Mucosa of descending colon (tissue), 3 donors: ENCODE measurements around the gene UBE2A. TPM values are rescaled to one million over a fixed set of nuclear protein-coding genes. Genes with fewer than 3 reads are reported as not detected.
A peak's percentile ranks its signal among the peaks of the same experiment; 100 is the strongest.

Experiments used
- ATAC-seq: fragments of 200-7000 bp; cut with Tn5 transposase; one replicate; pipeline ENCODE4 v1.9.1; 2020; ENCODE audit warnings: mild to moderate bottlenecking, moderate library complexity
- DNase-seq, 3 donors: peaks; one replicate each; pipeline ENCODE4 v3.0.0-alpha.2; 2020
- H3K36me3 ChIP-seq: fragments of 200-600 bp; one replicate; pipeline ENCODE4 v1.8.0; 2021; ENCODE audit warnings: low read depth, mild to moderate bottlenecking
- H3K4me1 ChIP-seq: fragments of 200-600 bp; one replicate; pipeline ENCODE4 v1.8.0; 2021; ENCODE audit warnings: low read depth, mild to moderate bottlenecking
- H3K4me3 ChIP-seq: fragments of 200-600 bp; one replicate; pipeline ENCODE4 v1.8.0; 2021; ENCODE audit warnings: mild to moderate bottlenecking
- H3K9me3 ChIP-seq: fragments of 200-600 bp; one replicate; pipeline ENCODE4 v1.8.0; 2021; ENCODE audit warnings: mild to moderate bottlenecking
- CTCF ChIP-seq: fragments of 200-600 bp; IDR thresholded peaks from one replicate; pipeline ENCODE4 v1.8.0; 2022; ENCODE audit warnings: antibody characterized with exemption, mild to moderate bottlenecking
- intact Hi-C, 2 donors: fragments of 100-400 bp; cut with DNase I in 1 of 2; cut with micrococcal nuclease in 1 of 2; formaldehyde crosslinking; loops; one replicate each; pipeline versions ENCODE4 v1.11.0 to v1.11.1; 2022; cut with DNase I, micrococcal nuclease
- total RNA-seq, 3 donors: library from RNA; stranded (reverse); fragmentation: NEBNext Ultra II Directional in 2 of 3; extraction: Animal tissue kit (Norgen Biotek cat#: 25700) in 2 of 3; gene quantifications; one replicate each; pipeline versions ENCODE4 v1.2.1 to v1.2.4, GENCODE V29; 2021 to 2023
- donor health status: DM: no; HTN: no; CAD: no; lungs with moderate emphysema.
- donor health status: DM: no; HTN: no; CAD: no.
- donor health status: DM: no; HTN: yes; CAD: no.

UBE2A gene
- total RNA-seq, 3 donors from 2014 or later, result 72.1 to 81.6 (median 79.4) TPM

- no peaks in the 10 kb centered on the region for H3K9me3 ChIP-seq
- ATAC-seq (peak; percentile 33), DNase-seq (no peak)
- no peak for TF ChIP-seq CTCF
- no peaks in the 10 kb centered on the region for H3K4me1 ChIP-seq
- H3K36me3 ChIP-seq, result no peaks in the 10 kb centered on the region
- intact Hi-C loops, result no loop called here
- no peak overlapping the region for H3K4me3 ChIP-seq
Observed at GRCh38 chrX:119617517-119618164, 43.3 kb downstream of the UBE2A start.

GRCh38 chrX:119618439-119618838 is 44.1 kb downstream of the UBE2A start:
- intact Hi-C loops, result no loop called here
- H3K4me1 ChIP-seq, result no peaks in the 10 kb centered on the region
- TF ChIP-seq CTCF, result no peak
- DNase-seq, result no peak
- ATAC-seq, result peak; percentile 52
- H3K4me3 ChIP-seq, result no peak overlapping the region
- no peaks in the 10 kb centered on the region for H3K9me3 ChIP-seq
- no peaks in the 10 kb centered on the region for H3K36me3 ChIP-seq

- intact Hi-C loops, result no loop called here
- peak in 2 of 3 donors; percentile 35 to 36 for DNase-seq
- TF ChIP-seq CTCF, result no peak
Observed at GRCh38 chrX:119622356-119623232, 48.2 kb downstream of the UBE2A start.

GRCh38 chrX:119624417-119624816 is 50.1 kb downstream of the UBE2A start:
- Histone ChIP-seq H3K4me3 (no peak overlapping the region), H3K4me1 (no peaks in the 10 kb centered on the region), H3K9me3 (no peaks in the 10 kb centered on the region), H3K36me3 (no peaks in the 10 kb centered on the region)
- DNase-seq, result no peak
- no peak for ATAC-seq
- no peak for TF ChIP-seq CTCF
- intact Hi-C loops, result no loop called here

More at GRCh38 chrX:119622356-119623232, 48.2 kb downstream of the UBE2A start:
- no peaks in the 10 kb centered on the region for H3K36me3 ChIP-seq
- no peaks in the 10 kb centered on the region for H3K9me3 ChIP-seq
- peak; percentile 79 for ATAC-seq
- H3K4me1 ChIP-seq, result no peaks in the 10 kb centered on the region
- H3K4me3 ChIP-seq, result no peak overlapping the region

- intact Hi-C loops, result no loop called here
- Histone ChIP-seq H3K4me1 (no peaks in the 10 kb centered on the region), H3K36me3 (no peaks in the 10 kb centered on the region), H3K4me3 (no peak overlapping the region), H3K9me3 (no peaks in the 10 kb centered on the region)
- TF ChIP-seq CTCF, result no peak
- DNase-seq (no peak), ATAC-seq (no peak)
Observed at GRCh38 chrX:119624951-119625668, 50.7 kb downstream of the UBE2A start.
